Testis (tissue), 5 donors: ENCODE data around the gene PIBF1. TPM values are rescaled to one million over a fixed set of nuclear protein-coding genes. Genes with fewer than 3 reads are reported as not detected.

ENCODE experiments used
- DNase-seq: peaks from one replicate; pipeline ENCODE4 v3.0.0-alpha.2; 2019
- H3K27ac ChIP-seq, 2 donors: fragments of 200-600 bp; sonication (generic); one replicate each; pipeline ENCODE4 v1.5.1; 2019
- H3K27me3 ChIP-seq: fragments of 200-600 bp; sonication (generic); one replicate; pipeline ENCODE4 v1.5.1; 2019
- H3K36me3 ChIP-seq: fragments of 200-600 bp; sonication (generic); one replicate; pipeline ENCODE4 v1.5.1; 2017; ENCODE audit warnings: low read depth; ENCODE audit errors: missing control alignments
- H3K4me1 ChIP-seq: fragments of 200-600 bp; sonication (generic); one replicate; pipeline ENCODE4 v1.5.1; 2019
- H3K4me3 ChIP-seq, 2 donors: fragments of 200-600 bp; sonication (generic); one replicate each; pipeline ENCODE4 v1.5.1; 2017 to 2019
- H3K9me3 ChIP-seq: fragments of 200-600 bp; sonication (generic); one replicate; pipeline ENCODE4 v1.5.1; 2017
- CTCF ChIP-seq, 3 experiments: fragments of 450-650 bp in 2 of 3; fragments of 200-600 bp in 1 of 3; sonication (generic) in 1 of 3; IDR thresholded peaks; one replicate each; pipeline ENCODE4 v1.5.1; 2016 to 2019; ENCODE audit warnings: antibody characterized with exemption in 3 of 3, mild to moderate bottlenecking in 2 of 3, moderate library complexity in 1 of 3
- POLR2A ChIP-seq: fragments of 450-650 bp; IDR thresholded peaks from one replicate; pipeline ENCODE4 v1.6.1; 2017; ENCODE audit warnings: antibody characterized with exemption, mild to moderate bottlenecking, moderate library complexity
- WGBS, 2 donors: methylation state at CpG; one replicate each; pipeline ENCODE4 v1.1.5; 2018; 5-methylcytosine and 5-hydroxymethylcytosine counted together
- intact Hi-C: fragments of 100-400 bp; cut with DNase I; formaldehyde crosslinking; loops from one replicate; pipeline ENCODE4 v1.15.1; 2023; ENCODE audit warnings: low total_unique reads
- long read RNA-seq, 2 donors: transcript quantifications; one replicate each; lab custom pipeline, GENCODE V29; 2026
- polyA plus RNA-seq: library from polyadenylated mRNA; stranded (reverse); fragments of 350-450 nt; fragmentation: Illumina TruSeq; extraction: RNeasy Lipid Tissue Mini Kit (QIAGEN cat#74804); gene quantifications from one replicate; pipeline ENCODE4 v1.2.3, GENCODE V29; 2014; ENCODE audit warnings: low read depth, low replicate concordance; ENCODE audit not compliant: insufficient read depth
- total RNA-seq, 2 donors: library from RNA; depleted of rRNA; stranded (reverse); fragments of >200 nt; gene quantifications; one replicate each; pipeline ENCODE4 v1.2.3, GENCODE V29; 2016

PIBF1 gene
- total RNA-seq (10 to 100 TPM; 24.6 to 37.2 TPM), polyA plus RNA-seq (22.5 TPM)
- long read RNA-seq, donor 1, partial matches to known transcripts: 0 of 4 reads
- long read RNA-seq, donor 1, other reads (novel, unspliced or antisense): 0 of 4 reads
- long read RNA-seq, donor 2, partial matches to known transcripts: 0 of 1 reads
- long read RNA-seq, donor 2, other reads (novel, unspliced or antisense): 0 of 1 reads

- 0% methylated on average over 58 to 81 of the region's 81 CpGs for WGBS, 2 donors
- TF ChIP-seq CTCF (IDR thresholded peaks at IDR 0.05): peak in 2 of 3 experiments; percentile 6 to 9
- TF ChIP-seq POLR2A: no peak
- no peaks in the 10 kb centered on the region for H3K9me3 ChIP-seq
- peak; percentile 99 for DNase-seq
- peak within 1 kb of the TSS; percentile 71 to 86 for H3K27ac ChIP-seq
- no peaks in the 10 kb centered on the region for H3K27me3 ChIP-seq
- no peaks in the 10 kb centered on the region for H3K36me3 ChIP-seq
- H3K4me1 ChIP-seq: peaks cover 22% of the 10 kb centered on the region
- H3K4me3 ChIP-seq: peak within 1 kb of the TSS; percentile 83 to 94
- intact Hi-C loops: no loop called here
These were observed at the start of gene PIBF1, which contains the start of gene DIS3 for GRCh38 chr13:72781451-72782439. Gene PIBF1, plus strand, starts transcription at chr13:72782133. Its CDS starts 1,337 bp downstream, at chr13:72783470. Gene DIS3, minus strand, starts transcription at chr13:72781900. Its CDS starts 68 bp downstream, at chr13:72781832.

GRCh38 chr13:72737033-72737432, 44.9 kb upstream of the PIBF1 start:
- TF ChIP-seq POLR2A: no peak
- Histone ChIP-seq H3K9me3 (no peaks in the 10 kb centered on the region), H3K27ac (no peak overlapping the region), H3K27me3 (no peaks in the 10 kb centered on the region), H3K36me3 (no peaks in the 10 kb centered on the region), H3K4me1 (no peaks in the 10 kb centered on the region), H3K4me3 (no peak overlapping the region)
- no peak for DNase-seq
- 91 to 94% methylated on average over 3 of the region's 3 CpGs for WGBS, 2 donors
- intact Hi-C loops: no loop called here

GRCh38 chr13:72740015-72740414, 41.9 kb upstream of the PIBF1 start:
- Histone ChIP-seq H3K27me3 (no peaks in the 10 kb centered on the region), H3K4me1 (no peaks in the 10 kb centered on the region), H3K27ac (no peak overlapping the region), H3K9me3 (no peaks in the 10 kb centered on the region), H3K36me3 (no peaks in the 10 kb centered on the region), H3K4me3 (no peak overlapping the region)
- intact Hi-C loops: no loop called here
- 73 to 79% methylated on average over 1 of the region's 1 CpG for WGBS, 2 donors
- TF ChIP-seq POLR2A (no peak), CTCF (IDR thresholded peaks at IDR 0.05) (no peak)
- no peak for DNase-seq

- intact Hi-C loops: no loop called here
- DNase-seq: no peak
- 72 to 89% methylated on average over 1 of the region's 1 CpG for WGBS, 2 donors
- TF ChIP-seq CTCF (IDR thresholded peaks at IDR 0.05): no peak
- no peak for TF ChIP-seq POLR2A
- no peaks in the 10 kb centered on the region for H3K9me3 ChIP-seq
- H3K4me1 ChIP-seq: no peaks in the 10 kb centered on the region
- H3K4me3 ChIP-seq: no peak overlapping the region
- H3K27me3 ChIP-seq: no peaks in the 10 kb centered on the region
- no peaks in the 10 kb centered on the region for H3K36me3 ChIP-seq
- H3K27ac ChIP-seq: no peak overlapping the region
These were observed 36.7 kb upstream of the PIBF1 start for GRCh38 chr13:72745260-72745659.

GRCh38 chr13:72751220-72751619, 30.7 kb upstream of the PIBF1 start:
- no peaks in the 10 kb centered on the region for H3K27me3 ChIP-seq
- no peaks in the 10 kb centered on the region for H3K9me3 ChIP-seq
- no peaks in the 10 kb centered on the region for H3K4me1 ChIP-seq
- H3K36me3 ChIP-seq: no peaks in the 10 kb centered on the region
- DNase-seq: no peak
- intact Hi-C loops: no loop called here
- no peak overlapping the region for H3K27ac ChIP-seq
- no peak for TF ChIP-seq CTCF (IDR thresholded peaks at IDR 0.05)
- TF ChIP-seq POLR2A: no peak
- H3K4me3 ChIP-seq: no peak overlapping the region
